NCI-H2196 (cell line): ENCODE data around the gene PACS2.
"Not testable (repeated sequence)": the region's sequence is repeated elsewhere in the genome, so short reads cannot be mapped to it uniquely, and the experiment has no call there.

Experiments
- DNase-seq: peaks from one replicate; lab custom pipeline; 2025; ENCODE audit not compliant: unreplicated experiment; lab: John Stamatoyannopoulos, UW

The PACS2 gene

DNA sequence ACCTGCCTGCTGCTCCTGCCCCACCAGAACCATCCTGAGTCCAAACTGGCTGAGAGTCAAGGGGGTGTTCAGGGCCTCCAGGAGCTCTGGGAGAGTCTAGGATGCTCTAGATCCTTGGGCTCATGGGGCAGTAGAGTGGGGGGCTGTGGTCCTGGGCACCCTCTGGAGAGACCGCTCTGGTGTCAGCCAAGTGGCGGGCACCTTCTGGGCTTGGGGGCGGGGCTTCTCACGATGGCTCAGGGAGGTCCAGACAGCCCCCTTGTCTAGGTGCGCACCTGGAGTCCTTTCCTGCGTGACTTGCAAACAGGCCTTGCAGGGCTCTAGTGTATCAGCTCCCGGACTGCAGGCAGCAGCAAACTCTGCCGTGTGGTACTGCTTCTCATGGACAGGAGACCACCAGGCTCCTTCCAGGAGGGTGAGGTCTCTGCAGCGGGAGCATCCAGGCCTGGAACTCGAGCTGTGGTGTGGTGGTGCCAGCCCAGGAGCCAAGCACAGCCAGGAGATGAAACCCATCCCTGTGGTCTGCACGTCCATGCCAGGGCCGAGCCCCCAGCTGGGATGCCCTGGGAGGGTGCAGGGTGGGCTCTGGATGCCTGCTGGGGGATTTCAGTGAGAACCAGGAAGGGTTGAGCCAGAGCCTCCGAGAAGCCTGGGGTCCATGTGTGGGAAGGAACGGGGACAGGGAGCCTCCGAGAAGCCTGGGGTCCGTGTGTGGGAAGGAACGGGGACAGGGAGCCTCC is 15.0 kb downstream of the PACS2 start:
- no peak for DNase-seq

DNA sequence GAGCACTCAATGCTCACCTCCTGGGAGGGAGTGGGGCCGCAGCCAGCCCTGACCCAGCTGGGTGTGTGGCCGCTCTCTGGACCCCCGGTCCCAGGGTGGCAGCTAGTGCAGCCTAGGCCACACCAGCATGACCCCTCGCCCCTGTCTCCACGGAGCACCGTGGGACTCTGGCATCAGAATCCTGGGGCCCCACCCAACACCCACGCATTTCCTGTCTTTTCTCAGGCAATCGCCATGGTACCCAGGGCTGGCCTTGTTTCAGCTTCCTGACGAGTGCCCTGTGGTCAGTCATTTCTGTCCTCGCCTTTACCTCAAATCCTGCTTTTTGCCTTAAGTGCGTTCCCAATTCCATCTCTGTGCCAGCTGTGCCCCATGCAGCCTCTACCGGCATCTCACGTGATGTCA is 15.9 kb downstream of the PACS2 start:
- DNase-seq, result no peak

DNA sequence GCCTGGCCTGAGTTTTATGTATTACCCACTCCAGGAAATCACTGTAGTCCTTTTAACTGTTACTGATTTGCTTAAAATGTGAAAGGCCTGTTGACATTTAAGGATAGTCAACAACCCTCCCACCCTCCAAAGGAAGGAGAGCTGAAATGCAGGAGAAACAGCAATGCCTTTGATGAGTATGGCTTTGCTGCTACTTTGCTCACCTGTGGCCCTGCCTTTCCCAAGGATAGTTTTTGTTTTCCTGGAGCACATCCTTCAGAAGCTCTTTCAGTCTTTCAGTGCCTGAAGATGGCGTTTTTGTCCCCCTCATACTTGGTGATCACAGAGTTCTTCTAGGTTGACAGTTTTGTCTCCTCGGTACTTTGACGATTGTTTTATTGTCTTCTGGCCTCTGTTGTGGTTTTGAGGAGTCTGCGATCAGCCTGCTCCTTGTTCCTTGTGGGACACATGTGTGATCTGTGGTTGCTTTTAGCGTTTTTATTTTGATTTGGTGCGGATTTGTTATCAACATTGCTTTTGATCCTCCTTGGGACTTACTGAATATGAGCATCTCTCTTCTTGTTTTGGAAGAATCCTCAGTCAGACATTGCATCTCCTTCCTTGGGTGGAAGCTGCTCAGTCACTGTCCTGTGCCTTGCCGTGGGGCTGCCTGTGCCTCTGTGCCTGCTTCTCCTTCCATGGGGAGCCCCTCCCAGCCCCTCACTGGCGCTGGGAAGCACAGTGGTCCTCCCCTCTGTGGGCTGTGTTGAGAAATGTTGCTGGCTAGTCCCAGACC is 17.2 kb downstream of the PACS2 start:
- DNase-seq, result no peak

DNA sequence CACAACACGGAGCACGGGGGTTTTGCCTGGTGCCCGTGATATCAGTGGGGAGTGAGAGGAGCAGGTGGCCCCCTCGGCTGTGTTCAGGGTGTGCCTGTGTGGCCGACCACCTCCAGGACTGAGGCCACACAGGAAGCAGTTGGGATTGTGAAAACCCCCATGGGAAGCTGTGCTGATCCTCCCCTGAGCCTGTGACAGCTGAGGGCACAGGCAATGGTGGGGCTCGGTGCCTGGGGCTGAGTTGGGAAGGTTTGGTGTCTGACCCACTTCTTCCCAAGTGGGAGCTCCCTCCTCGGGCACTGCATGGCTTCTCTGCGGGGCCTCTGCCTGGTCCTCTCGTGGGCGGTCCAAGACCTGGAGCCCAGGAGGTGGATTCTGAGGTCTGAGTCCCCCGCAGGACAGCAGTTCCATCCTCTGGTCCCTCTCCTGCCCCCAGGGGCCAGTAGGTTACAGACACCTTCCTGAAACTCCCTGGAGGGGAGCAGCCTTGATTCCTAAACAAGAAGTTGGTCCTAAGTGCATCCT is 17.9 kb downstream of the PACS2 start:
- DNase-seq, result no peak

DNA sequence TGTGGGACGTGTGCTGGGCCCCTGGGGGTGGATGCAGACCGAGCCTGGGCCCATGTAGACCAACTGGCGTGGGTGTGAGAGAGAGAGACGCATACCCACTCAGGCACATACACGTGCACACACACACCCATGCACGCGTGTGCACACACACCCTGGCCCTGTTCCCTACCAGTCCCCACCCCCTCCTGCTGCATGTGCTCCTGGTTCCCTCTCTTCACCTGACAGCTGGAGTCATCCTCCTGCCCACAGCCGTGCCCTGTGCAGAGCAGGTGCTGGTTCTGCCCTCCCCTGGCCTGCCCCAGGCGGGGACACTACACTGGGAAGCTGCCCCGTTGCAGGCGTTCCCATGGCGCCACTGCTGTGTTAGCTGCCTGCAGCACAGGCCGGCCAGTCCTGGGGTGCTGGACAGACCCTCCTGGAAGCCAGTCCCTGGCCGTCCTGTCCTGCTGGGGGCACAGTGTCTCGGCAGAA is 18.5 kb downstream of the PACS2 start:
- DNase-seq, result no peak

DNA sequence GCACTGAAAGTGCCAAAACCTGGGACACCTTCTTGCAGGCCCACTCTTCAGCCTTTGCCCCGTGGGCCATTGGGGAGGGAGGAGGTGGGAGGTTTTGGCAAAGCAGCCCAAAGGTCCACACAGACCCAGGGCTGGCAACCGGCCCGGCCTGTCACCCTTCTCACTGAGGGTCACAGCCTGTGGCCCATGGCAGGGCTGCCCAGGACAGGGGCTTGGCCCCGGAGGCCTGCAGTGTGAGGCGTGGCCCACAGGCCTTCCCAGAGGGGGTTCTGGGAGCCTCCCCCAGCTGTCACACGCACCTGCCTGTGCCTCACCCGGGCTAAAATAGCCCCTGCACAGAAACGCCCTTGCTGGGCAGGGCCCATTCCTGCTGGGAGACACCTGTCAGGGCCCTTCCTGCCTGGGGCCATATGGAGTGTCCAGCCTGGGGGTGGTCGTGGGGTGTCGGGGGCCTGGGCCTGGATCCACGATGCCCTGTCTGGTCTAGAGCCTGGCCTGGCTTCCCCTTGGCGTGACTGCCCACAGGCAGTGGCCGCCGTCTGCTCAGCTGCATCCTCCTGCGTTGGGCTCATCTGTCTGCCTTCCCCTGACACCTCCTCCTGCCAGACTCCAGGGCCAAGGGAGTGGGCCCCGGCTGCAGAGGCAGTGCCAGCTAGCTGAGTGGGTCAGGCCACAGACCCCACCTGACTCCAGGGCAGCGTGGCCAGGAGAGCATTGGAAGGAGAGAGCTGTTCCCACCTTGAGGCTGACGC is 19.2 kb downstream of the PACS2 start:
- no peak for DNase-seq

DNA sequence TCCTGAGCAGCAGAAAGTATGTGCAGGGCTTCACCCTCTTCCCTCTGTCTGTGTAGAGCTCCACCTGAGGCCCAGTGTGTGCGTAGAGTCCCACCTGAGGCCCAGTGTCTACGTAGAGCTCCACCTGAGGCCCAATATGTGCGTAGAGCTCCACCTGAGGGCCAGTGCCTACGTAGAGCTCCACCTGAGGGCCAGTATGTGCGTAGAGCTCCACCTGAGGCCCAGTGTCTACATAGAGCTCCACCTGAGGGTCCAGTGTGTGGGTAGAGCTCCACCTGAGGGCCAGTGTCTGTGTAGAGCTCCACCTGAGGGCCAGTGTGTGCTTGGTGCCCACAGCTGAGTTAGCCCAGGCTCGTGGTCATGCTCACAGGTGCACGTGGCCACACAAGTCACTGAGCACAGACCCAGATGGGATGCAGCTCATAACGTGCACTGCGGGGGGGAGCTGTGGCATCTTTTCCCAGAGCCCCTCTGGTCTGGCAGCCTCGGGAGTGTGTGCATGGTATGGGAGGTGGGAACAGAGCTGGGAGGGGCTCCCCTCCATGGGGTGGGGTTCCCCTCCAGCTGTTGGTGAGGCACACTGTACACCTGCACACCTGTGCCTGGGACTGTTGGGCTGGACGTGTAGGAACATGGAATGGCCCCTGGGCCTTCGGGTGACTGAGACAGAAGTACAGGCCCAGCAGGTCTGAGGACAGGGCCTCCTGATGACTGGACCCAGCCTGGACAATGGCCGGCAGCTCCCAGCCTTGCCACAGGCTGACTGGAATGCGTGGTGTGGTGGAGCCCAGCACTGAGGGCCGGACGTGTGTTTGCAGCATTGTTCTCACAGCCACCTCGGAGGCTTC is 20.1 kb downstream of the PACS2 start:
- DNase-seq, result no peak

DNA sequence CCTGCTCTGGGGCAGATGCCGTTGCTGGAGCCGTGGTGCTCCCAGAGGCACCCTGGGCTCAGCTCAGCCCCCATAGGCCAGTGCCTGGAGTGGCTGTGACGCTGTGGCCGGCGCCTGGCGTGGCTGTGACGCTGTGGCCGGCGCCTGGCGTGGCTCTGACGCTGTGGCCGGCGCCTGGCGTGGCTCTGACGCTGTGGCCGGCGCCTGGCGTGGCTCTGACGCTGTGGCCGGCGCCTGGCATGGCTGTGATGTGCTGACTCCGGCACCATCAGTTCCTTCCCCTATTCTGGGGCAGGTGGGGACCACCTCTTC is 20.6 kb downstream of the PACS2 start:
- not testable (repeated sequence) for DNase-seq

DNA sequence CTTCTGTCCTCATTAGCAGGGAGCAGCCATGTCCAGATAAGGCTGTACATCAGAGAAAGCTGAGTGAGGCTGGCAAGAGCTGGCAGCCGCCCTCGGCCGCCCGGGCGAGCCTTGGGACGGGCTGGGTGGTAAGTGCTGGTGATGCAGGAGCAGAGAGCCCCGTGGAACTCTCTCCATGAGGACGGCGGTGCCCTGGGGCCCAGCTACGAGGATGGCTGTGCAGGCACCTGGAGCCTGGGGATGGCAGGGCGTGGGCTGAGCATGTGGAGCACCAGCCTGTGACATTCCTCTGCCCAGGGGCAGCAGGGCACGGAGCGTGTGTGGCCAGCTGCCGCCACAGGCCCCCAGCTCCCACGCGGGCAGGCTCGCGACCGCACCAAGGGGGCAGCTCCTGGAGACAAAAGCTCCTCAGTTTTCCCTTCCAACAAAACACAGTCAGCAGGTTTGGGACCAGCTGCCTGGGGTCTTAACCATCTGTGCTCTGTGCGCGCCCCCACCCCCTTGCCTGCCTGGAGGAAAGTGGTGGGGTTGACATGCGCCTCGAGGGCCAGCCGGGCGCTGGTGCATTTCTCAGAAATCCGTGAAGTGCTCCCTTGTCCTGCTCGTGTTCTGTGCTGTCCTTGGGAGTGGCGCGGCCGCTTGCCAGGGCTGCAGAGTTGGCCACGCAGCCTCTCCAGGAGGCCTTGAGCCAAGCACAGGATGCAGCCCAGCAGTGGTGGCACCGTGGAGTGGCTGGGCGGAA is 21.4 kb downstream of the PACS2 start:
- no peak for DNase-seq

DNA sequence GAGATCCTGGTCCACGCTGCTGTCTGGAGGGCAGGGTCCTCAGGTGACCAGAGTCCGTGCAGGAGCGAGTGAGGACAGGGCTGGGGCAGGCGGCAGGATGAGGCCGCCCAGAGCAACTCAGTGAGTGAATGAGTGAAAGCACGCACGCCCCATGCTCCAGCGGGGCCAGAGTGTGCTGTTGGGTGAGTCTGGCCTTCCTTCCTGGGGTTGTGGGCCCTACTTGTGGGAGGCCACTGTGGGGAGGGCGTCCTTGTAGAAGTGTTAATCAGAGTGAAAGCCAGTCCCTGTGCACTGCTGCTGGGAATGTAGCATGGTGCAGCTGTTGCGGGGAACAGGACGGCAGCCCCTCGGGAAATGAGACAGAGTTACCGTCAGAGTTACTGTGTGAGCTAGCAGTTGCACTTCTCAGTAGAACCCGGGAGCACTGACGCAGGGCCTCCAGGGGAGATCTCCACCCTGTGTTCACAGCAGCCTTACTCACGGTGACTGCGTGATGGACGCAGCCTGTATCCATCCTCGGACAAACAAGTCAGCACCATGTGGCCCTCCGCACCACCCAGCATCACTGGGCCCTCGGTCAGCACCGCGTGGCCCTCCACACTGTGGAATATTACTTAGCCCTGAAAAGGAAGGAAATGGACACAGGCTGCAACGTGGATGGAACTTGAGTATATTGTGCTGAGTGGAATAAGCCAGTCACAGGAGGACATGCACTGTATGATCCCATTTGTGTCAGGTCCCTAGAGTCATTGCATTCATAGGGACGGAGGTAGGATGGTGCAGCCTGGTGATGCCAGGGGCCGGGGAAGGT is 22.1 kb downstream of the PACS2 start:
- no peak for DNase-seq

DNA sequence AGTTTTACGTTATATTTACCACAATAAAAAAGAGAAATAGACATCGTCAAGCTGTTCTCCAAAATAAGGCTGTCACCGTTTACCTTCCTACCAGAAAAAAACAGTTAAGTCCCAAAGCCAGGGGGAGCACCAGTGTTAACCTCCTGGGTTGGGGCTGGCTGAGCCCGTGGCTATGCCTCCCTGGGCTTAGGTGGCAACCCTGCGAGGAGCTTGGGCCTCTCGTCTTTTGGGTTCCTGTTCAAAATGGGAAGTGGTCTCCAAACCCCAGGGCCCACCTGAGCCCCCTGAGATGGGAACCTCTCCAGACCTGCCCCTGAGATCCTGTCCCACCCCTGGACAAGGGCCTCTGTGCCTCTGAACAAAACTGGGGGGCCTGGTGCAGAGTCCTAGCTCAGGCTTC is 22.9 kb downstream of the PACS2 start:
- no peak for DNase-seq

DNA sequence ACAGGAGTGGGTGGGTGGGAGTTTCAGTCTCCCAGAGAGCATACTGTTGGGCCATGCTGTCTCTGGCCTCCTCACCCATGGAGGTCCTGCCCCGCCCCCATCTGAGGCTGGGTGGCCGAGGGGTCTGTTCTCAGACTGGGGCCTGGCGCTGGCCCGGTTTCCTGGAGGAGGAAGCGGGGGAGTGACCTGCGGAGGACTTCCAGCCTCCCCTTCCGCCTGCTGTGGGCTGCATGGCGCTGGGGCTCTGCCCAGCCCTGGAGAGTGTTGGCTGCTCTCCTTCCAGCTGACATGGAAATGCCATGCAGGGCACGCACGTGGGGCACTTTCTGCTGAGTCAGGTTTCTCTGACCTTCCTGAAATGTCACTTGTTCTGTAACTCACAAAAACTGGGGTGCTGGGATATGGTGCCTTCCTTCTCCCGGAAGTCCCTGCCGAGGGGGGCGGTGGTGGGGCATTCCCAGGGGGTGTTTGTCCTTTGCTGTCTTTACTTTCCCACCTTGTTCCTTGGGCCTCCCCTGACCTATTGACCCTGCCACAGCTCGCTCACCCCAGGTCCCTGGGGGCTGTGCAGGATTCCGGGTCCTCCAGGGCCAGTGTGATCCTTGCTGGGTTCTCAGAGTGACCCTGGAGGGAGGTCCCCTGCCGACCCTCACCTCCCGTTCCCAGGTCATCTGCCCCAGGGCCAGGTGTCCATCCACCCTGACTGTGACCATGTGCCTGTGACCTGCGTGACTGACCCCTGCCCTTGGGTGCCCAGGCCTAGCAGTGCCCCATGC is 23.6 kb downstream of the PACS2 start:
- no peak for DNase-seq

DNA sequence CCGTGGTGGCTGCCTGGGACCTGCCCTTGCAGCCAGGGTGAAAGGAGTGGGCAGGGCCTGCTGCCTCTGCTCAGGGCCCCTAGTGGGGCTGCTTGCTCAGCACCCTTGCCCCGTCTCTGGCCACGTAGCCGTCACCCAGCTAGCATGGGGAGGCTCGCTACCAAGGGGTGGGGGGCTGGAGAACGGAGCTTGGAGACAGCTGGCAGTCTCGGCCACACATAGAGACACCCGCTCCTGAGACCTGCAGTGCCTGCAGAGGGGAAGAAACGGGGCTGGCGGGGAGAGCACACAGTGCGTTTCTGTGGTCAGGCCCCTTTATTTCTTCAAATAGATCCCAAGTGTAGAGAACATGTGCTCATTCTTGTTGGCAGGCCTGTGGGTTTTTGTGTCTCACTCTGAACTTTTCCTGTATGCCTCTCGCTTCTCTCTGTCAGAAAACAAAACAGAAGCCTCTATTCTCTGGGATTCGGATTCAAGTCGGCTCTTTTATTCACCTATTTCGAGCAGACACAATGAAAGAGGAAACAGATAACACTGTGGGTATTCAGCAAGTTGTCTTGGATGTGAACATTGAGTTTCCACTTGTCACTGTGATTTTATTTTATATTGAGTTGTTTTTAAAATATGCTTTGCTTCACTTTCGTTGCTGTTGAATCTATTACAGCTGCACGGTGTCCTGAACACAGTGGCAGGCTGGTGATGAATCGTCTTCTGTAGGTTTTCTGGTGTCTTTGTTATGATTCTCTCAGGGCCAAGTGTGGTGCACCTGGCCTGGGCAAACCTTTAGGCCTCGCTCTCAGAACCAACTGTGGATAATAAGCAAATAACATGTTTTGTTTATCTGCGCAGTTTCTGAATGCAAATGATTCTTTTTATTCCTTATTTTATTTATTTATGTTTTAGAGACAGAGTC is 26.5 kb downstream of the PACS2 start:
- DNase-seq, result no peak

DNA sequence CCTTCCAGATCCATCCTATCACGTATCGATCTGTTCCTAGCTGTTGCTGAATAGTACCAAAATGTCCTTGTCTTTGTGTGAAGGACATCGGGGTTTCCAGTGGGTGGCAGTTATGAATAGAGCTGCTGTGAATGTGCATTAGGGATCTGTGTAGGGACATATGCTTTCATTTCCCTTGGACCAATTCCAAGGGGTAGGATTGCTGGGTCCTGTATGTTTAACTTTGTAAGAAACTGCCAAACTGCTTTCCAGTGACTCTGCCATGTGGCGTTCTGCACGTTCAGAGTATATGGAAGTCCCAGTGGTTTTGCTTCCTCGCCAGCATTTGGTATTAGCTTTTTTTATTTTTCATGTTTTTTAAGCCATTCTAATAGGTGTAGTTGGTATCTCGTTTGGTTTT is 28.6 kb downstream of the PACS2 start:
- DNase-seq, result no peak

DNA sequence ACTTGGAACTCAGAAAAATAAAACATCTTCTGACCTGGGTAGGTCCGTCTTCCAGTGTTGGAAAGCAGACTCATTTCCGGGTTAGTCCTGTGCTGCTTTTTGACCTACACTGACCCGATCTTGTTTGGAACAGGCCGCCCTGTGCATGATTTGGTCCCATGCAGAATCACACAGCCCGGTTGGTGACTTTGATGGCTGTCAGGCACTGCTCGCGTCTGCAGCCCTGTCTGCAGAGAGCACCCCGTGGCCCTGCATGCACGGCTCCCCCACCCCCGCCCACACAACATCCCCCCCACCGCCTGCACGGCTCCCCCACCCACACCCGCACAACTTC is 31.6 kb downstream of the PACS2 start:
- DNase-seq, result no peak

DNA sequence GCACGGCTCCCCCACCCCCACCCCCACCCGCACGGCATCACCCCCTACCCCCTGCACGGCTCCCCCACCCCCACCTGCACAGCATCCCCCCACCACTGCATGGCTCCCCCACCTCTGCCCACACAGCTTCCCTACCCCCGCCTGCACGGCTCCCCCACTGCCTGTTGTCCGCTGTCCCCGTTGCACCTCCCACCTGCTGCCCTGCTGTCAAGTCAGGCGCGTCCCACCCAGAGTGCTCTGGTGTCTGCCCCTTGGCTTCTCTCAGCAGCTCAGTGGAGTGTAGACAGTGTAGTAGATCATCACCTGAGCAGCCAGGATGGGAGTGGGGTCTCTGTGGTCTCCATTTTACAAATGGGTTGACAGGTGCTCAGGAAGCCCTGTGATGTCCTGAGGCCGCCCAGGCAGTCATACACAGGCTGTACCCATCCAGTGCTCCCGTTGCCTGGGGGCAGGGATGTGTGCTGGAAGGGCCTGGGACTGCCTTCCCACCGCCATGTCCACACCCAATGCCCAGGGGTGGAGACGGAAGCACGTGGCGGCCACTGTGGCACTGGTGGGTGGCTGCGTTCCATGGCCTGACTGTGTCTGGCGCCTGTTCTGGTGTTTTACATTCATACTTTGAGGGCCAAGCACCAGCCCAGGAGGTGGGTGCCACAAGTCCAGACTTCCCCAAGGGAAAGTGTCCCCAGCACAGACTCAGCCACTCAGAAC is 32.5 kb downstream of the PACS2 start:
- no peak for DNase-seq

DNA sequence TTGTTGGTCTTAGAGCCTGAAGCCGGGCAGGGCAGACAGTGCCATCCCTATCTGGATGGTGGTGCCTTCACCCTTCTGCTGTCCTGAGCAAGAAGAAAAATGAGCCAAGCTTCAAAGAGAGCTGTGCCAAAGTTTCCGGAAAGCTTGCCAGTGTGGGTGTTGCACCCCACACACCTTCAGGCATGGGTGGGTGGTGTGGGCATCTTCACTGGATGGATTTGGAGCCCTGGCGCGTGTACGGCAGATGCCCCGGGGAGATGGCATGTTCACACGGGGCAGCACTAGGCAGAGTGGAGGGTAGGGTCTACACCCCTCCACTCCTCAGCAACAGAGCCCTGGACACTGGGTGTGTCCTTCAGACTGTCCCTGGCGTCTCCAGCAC is 33.0 kb downstream of the PACS2 start:
- no peak for DNase-seq
